Measurements from ENCODE around the gene MAGEA2B.
"Not testable (repeated sequence)": the region's sequence is repeated elsewhere in the genome, so short reads cannot be mapped to it uniquely, and the experiment has no call there.

Gene MAGEA2B

DNA sequence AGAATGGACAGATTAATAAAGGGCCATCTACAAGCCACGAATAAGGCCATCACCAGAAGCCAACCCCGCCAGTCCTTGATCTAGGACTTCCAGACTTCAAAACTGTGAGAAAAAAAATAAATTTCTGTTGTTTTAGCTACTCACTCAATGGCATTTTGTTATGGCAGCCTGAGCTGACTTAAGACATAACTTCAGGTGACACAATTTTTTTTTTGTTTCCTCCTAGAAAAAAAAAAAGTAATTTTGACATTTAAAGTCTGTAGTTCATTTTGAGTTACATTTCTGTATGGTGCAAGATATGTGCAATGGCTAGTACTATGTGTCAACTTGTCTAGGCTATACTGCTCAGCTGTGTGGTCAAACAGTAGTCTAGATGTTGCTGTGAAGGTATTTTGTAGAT, 44.5 kb downstream of the MAGEA2B start, which contains the start of gene CSAG3:
Gene CSAG3, plus strand, starts transcription at position 301 of the 400 bp plus-strand sequence.
- not testable (repeated sequence) for DNase-seq

DNA sequence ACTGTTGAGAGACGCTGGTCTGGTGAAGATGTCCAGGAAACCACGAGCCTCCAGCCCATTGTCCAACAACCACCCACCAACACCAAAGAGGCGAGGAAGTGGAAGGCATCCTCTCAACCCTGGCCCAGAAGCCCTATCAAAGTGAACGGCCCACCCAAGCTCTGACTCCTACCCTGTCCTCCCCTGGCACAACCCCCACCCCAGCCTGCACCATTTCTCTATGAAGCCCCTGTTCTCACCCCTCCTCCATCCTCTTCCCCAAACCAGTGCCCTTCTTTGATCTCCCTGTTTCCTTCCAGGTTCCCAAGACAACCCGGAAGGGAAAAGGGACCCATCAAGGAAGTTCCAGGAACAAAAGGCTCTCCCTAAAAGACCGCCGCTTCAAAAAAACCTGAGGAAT, 45.1 kb downstream of the MAGEA2B start:
- not testable (repeated sequence) for DNase-seq

DNA sequence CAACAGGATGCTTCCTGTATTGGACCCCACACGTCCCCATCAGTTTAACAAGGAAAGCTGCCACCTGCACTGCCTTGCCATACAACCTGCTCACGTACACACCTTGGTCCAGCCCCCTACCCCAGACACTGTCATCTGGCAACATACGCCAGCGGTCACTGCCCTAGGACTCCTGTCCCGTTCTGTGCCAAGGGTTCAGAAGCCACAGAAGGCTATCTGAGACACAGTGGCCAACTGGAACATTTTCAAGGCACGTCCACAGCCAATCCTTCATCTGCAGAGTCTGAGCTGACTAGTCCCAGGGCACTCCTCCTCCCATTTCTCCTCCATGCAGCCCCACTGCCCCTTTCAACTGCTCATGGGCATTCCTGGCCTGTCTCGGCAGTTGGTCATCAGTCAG, 47.2 kb downstream of the MAGEA2B start:
- not testable (repeated sequence) for DNase-seq

DNA sequence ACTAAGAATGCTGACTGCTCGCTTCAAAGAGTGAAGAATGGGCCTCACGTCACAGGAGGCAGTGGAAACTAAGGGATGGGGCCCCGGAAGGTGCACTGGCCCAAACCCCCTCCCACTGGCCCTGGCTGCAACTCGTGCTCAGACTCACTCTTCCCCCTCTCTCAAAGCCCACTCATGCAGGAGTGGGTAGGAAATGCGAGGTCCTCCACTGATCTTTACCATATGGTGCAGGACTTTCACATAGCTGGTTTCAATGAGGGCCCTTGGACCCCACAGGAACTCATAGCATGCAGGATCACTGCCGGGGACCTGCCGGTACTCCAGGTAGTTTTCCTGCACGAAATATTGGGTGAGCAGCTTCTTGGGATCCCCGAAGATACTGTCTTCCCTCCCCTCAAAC, 52.1 kb downstream of the MAGEA2B start:
- DNase-seq, result not testable (repeated sequence)
